GM12891 (cell line): Measurements from ENCODE around the gene YEATS4.

Experiments used
- DNase-seq: peaks from one replicate; pipeline ENCODE4 v3.0.0; 2011; ENCODE audit warnings: low spot score; ENCODE audit not compliant: insufficient read length
- FAIRE-seq: peaks from 2 replicates; lab custom pipeline; 2011; peaks lifted over from hg19 to GRCh38; lab: Jason Lieb, UNC
- PAX5 ChIP-seq: IDR thresholded peaks from 2 replicates; pipeline ENCODE4 v1.6.1; 2011; ENCODE audit warnings: low read length, moderate library complexity, mild to moderate bottlenecking; ENCODE audit not compliant: insufficient read depth, severe bottlenecking
- POLR2A ChIP-seq: IDR thresholded peaks from 2 replicates; pipeline ENCODE4 v1.6.1; 2011; ENCODE audit warnings: low read depth, low read length, control low read depth
- POLR2AphosphoS5 ChIP-seq: IDR thresholded peaks from 2 replicates; pipeline ENCODE4 v1.6.1; 2011; ENCODE audit warnings: low read depth, low read length, control low read depth
- POU2F2 ChIP-seq: IDR thresholded peaks from 2 replicates; pipeline ENCODE4 v1.6.1; 2011; ENCODE audit warnings: low read depth, mild to moderate bottlenecking, control low read depth, low read length, moderate library complexity
- SPI1 ChIP-seq: IDR thresholded peaks from 2 replicates; pipeline ENCODE4 v1.6.1; 2011; ENCODE audit warnings: low read depth, low read length, control low read depth
- TAF1 ChIP-seq: IDR thresholded peaks from 2 replicates; pipeline ENCODE4 v1.6.1; 2011; ENCODE audit warnings: low read depth, low read length, control low read depth

The YEATS4 gene

GRCh38 chr12:69405566-69405865 is 46.0 kb downstream of the YEATS4 start:
- FAIRE-seq: no peak

DNA sequence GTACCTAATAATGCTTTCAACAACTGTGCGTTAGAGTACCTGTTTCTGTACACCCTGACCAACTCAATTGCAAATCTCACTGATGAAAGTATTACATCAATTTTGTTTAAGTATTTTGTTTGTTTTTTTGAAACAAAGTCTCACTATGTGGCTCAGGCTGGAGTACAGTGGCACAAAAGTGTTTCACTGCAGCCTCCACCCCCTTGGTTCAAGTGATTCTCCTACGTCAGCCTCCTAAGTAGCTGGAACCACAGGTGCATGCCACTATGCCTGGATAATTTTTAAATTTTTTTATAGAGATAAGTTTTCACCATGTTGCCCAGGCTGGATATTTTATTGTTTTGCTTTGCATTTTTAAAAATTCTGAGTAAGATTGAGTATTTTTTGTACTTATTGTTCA is 46.7 kb downstream of the YEATS4 start:
- no peak for DNase-seq
- TF ChIP-seq POU2F2 (no peak), TAF1 (no peak)
- FAIRE-seq: no peak

More at GRCh38 chr12:69405566-69405865, 46.0 kb downstream of the YEATS4 start:
- no peak for DNase-seq
- TF ChIP-seq PAX5: no peak
- no peak for TF ChIP-seq TAF1
- no peak for TF ChIP-seq SPI1
- no peak for TF ChIP-seq POLR2A
- TF ChIP-seq POLR2AphosphoS5: no peak
- TF ChIP-seq POU2F2: no peak

DNA sequence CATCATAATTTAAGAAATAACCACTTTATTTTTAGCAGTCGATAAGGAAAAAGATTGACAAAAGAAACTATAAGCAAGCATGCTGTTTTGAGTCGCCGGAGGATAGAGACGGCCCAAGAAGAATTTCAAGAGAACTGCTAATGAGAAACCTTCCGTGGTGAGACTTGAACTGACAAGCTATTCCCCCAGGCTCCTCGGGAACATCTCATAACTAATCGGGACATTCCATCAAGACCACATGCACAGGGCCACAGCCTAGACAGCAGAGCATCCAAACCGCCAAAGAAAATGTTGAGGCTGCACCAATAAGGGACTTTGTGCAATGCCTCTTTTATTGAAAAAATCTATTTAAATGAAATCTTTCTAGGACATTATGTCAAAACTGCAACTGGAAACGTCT is 51.0 kb downstream of the YEATS4 start:
- TF ChIP-seq SPI1: no peak
- no peak for TF ChIP-seq POU2F2
- TF ChIP-seq TAF1: no peak
- TF ChIP-seq PAX5: no peak
- no peak for TF ChIP-seq POLR2AphosphoS5
- no peak for TF ChIP-seq POLR2A
- FAIRE-seq: no peak
- DNase-seq: no peak

- no peak for TF ChIP-seq PAX5
- TF ChIP-seq POLR2A: no peak
- no peak for TF ChIP-seq POLR2AphosphoS5
- no peak for TF ChIP-seq SPI1
- no peak for TF ChIP-seq POU2F2
- no peak for TF ChIP-seq TAF1
- no peak for FAIRE-seq
- no peak for DNase-seq
Measured at GRCh38 chr12:69412655-69413054, 53.1 kb downstream of the YEATS4 start.

DNA sequence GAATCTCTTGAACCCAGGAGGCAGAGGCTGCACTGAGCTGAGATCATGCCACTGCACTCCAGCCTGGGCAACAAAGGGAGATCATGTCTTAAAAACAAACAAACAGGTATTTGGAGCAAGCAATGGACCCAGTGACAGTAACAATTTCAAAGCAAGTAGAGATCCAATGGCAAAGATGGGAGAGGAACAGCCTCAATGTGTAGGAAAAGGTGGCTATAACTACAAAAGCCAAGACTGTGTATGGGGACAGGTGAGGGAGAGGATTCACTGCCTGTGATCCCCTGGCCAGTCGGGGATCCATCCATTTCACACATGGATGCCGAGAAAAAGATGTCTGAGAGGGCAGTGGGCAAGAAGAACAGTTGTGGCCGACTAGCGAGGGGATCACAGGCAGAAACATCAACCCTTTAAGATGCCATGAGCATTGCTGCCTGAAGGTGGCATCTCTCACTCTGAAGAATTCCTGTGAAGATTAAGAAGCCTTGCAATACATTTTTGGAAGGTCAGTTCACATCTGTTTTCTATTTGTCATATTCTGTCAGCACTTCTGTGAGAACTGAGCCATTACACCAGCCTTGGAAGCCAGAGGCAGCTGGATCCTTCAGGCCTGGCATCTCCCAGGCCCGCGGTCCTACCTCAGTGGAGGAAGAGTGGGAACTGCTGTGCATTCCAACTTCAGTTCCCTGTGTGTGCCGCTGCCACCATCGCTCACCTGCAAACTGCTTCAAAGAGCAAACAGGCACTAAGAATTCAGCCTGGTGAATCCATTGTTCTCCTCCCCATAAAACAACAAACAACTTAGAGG is 56.1 kb downstream of the YEATS4 start:
- FAIRE-seq: no peak
- no peak for TF ChIP-seq POLR2AphosphoS5
- TF ChIP-seq PAX5: no peak
- TF ChIP-seq TAF1: no peak
- TF ChIP-seq POU2F2: no peak
- DNase-seq: no peak

DNA sequence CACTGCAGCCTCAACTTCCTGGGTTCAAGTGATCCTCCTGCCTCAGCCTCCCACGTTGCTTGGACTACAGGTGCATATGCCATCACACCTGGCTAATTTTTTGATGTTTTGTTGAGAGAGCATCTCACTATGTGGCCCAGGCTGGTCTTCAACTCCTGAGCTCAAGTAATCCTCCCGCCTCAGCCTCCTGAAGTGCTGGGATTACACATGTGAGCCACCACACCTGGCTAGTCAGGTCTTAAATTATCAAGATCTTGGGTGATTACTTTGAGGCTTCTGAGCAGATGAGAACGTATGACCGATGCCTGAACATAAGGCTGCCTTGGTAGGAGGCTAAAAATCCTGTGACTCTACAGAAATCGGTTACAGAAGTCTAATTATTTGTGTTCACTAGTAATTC is 57.7 kb downstream of the YEATS4 start:
- FAIRE-seq (no peak), DNase-seq (no peak)
- TF ChIP-seq PAX5 (no peak), TAF1 (no peak), POLR2A (no peak), POLR2AphosphoS5 (no peak), POU2F2 (no peak), SPI1 (no peak)

DNA sequence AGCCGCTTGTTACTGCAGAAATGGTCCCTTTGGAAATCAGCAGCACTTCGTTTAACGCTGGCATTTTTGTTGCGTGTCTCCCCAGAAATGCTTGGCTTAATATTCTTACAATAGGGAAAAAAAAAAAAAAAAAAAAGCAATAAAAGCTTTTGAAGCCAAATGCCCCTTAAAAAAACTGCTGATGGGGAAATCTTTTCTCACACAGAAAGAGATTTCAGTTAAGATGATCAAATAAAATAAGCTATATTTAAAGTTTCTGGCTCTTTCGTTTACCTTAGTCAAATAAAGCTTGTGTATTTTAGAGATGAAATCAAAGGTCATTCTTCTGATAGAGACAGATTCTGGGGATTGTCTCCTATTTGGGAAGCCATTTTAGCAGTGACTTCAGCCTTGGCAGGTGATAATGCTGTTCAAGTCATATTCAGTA is 58.2 kb downstream of the YEATS4 start:
- FAIRE-seq: no peak
- no peak for TF ChIP-seq SPI1
- TF ChIP-seq POLR2AphosphoS5: no peak
- TF ChIP-seq PAX5: no peak
- TF ChIP-seq POU2F2: no peak
- no peak for TF ChIP-seq TAF1
- no peak for TF ChIP-seq POLR2A
- DNase-seq: no peak

DNA sequence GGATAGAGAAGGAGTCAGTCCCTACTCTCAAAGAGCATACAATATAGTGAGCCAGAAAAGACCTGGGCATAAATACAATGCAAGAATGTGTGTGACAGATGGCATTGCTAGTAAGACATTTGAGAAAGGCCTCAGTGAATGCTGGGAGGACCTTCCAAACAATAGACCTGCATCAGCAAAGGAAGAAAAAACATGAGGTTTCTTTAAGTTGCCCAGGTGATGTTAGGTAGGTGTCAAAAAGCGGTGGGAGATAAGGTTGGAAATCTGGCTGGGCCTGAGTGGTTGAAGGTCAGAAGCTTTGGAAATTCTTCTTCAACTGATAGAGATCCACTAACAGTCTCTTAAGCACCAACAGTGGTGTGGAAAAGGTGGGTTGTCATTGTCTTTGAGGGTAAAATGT is 60.2 kb downstream of the YEATS4 start:
- no peak for TF ChIP-seq POU2F2
- TF ChIP-seq POLR2AphosphoS5: no peak
- no peak for TF ChIP-seq POLR2A
- no peak for TF ChIP-seq TAF1
- TF ChIP-seq SPI1: no peak
- TF ChIP-seq PAX5: no peak
- DNase-seq (no peak), FAIRE-seq (no peak)

DNA sequence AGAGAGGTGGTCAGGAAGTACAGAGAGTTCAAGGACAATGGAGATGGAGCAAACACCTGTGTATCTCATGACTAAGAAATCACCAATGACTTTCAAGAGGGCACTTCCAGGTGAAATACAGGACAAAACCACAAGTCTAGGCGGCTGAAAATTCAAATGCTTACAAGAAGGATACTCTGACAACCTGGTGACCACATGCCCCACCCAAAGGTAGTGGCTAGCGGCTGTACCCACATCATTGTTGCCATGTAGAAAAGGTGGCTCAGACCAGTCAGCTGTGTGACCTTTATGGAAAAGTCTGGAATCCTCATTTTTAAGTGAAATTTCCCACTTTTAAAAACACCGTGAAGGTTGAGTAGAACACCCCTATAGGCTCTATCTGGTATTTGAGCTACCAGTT is 62.0 kb downstream of the YEATS4 start:
- DNase-seq (no peak), FAIRE-seq (no peak)
- TF ChIP-seq SPI1 (no peak), TAF1 (no peak), POU2F2 (no peak), POLR2A (no peak), PAX5 (no peak), POLR2AphosphoS5 (no peak)

- no peak for FAIRE-seq
- TF ChIP-seq POLR2AphosphoS5 (no peak), TAF1 (no peak), POLR2A (no peak), SPI1 (no peak), PAX5 (no peak), POU2F2 (no peak)
- DNase-seq: no peak
Measured at GRCh38 chr12:69423037-69423905, 63.7 kb downstream of the YEATS4 start.
